GM12878 (cell line): ENCODE measurements around the gene TUBA1A.

Source experiments
- ATF2 ChIP-seq: IDR thresholded peaks from 2 replicates; pipeline ENCODE4 v1.6.1; 2012; ENCODE audit warnings: low read length, inconsistent platforms
- CBFB ChIP-seq: IDR thresholded peaks from 2 replicates; pipeline ENCODE4 v1.6.1; 2016; ENCODE audit warnings: antibody characterized with exemption, low read depth
- CTCF ChIP-seq, 3 experiments: IDR thresholded peaks in 2 of 3; conservative IDR thresholded peaks in 1 of 3; 2 replicates each; pipeline ENCODE4 v1.5.1; 2011; ENCODE audit warnings: low read depth in 3 of 3, low read length in 3 of 3, mild to moderate bottlenecking in 3 of 3, control low read depth in 2 of 3, moderate library complexity in 2 of 3, inconsistent platforms in 1 of 3, mixed read lengths in 1 of 3; ENCODE audit not compliant: control insufficient read depth in 2 of 3, insufficient read depth in 1 of 3; ENCODE audit errors: extremely low read depth in 1 of 3
- MLLT1 ChIP-seq: fragments of 450-650 bp; IDR thresholded peaks from 2 replicates; pipeline ENCODE4 v1.6.1; 2016; ENCODE audit warnings: mild to moderate bottlenecking
- MXI1 ChIP-seq: fragments of 150-350 bp; IDR thresholded peaks from 2 replicates; pipeline ENCODE4 v1.6.1; 2011; ENCODE audit warnings: low read depth, mild to moderate bottlenecking, inconsistent platforms, low read length, improper control_type of control experiment
- NFYA ChIP-seq: IDR thresholded peaks from 2 replicates; pipeline ENCODE4 v1.6.1; 2011; ENCODE audit warnings: low read depth, mild to moderate bottlenecking, low read length, improper control_type of control experiment, borderline replicate concordance
- ZNF384 ChIP-seq: IDR thresholded peaks from 2 replicates; pipeline ENCODE4 v1.6.1; 2012; ENCODE audit warnings: low read depth, mild to moderate bottlenecking, low read length, improper control_type of control experiment, borderline replicate concordance

DNA sequence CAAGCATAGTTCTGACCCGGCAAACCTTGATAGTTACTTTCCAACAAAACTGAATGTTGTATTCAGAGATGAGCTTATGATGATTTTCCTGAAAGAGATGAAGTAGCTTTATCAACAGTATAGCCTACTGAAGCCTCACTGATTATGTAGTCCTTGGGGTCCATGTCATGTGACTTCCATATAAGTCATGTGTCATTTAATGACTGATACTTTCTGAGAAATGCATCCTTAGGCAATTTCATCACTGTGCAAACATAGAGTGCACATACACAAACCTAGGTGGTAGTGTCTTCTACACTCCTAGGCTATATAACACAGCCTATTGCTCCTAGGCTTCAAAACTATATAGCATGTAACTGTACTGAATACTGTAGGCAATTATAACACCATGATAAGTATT, 47.5 kb upstream of the TUBA1A start:
- TF ChIP-seq CTCF (IDR thresholded peaks at IDR 0.05 in 2 of 3, conservative IDR thresholded peaks at IDR 0.05 in 1 of 3; ENCODE audit: control insufficient read depth in 2 of 3, extremely low read depth in 1 of 3, insufficient read depth in 1 of 3, low read depth in 3 of 3, low read length in 3 of 3) (no peak), ZNF384 (no peak), MXI1 (no peak), NFYA (no peak), MLLT1 (no peak), ATF2 (no peak), CBFB (no peak)
